B cell (primary cell): ENCODE results near the gene ZNF547.

Experiments used
- EZH2 ChIP-seq: IDR thresholded peaks from 2 replicates; pipeline ENCODE4 v1.6.1; 2012; ENCODE audit warnings: borderline replicate concordance, low read depth, mild to moderate bottlenecking, moderate library complexity, low read length; ENCODE audit not compliant: insufficient read depth, poor library complexity, severe bottlenecking
- TF ChIP-seq, protein P1 (sequence below): fragments of 200-600 bp; IDR thresholded peaks from one replicate; pipeline ENCODE4 v1.8.0; 2022; ENCODE audit warnings: antibody characterized with exemption, mild to moderate bottlenecking

GRCh38 chr19:57327993-57328392, 35.4 kb upstream of the ZNF547 start:
- TF ChIP-seq, protein P1, sequence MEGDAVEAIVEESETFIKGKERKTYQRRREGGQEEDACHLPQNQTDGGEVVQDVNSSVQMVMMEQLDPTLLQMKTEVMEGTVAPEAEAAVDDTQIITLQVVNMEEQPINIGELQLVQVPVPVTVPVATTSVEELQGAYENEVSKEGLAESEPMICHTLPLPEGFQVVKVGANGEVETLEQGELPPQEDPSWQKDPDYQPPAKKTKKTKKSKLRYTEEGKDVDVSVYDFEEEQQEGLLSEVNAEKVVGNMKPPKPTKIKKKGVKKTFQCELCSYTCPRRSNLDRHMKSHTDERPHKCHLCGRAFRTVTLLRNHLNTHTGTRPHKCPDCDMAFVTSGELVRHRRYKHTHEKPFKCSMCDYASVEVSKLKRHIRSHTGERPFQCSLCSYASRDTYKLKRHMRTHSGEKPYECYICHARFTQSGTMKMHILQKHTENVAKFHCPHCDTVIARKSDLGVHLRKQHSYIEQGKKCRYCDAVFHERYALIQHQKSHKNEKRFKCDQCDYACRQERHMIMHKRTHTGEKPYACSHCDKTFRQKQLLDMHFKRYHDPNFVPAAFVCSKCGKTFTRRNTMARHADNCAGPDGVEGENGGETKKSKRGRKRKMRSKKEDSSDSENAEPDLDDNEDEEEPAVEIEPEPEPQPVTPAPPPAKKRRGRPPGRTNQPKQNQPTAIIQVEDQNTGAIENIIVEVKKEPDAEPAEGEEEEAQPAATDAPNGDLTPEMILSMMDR: no peak
- TF ChIP-seq EZH2: no peak
